ENCODE measurements around the gene ADAMTS8.

ADAMTS8 gene

DNA sequence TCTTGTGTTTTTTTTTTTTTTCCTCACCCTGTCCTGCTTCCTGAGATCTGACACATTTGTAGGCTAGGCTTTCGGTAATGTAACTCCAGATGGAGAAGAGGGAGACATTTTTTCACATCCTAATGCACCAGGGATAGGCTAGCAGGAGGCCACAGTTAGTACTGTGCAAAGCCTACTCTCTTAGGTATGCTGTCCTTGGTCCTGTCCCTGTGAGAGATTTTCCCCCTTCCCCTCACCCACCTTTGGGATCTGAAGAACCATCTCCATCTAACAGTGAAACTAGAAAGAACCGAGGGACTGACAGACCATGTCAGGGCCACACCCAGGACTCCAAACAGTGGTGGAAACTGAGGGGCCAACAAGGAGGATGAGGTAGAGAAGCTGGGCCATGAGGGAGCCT, 29.2 kb downstream of the ADAMTS8 start:
- DNase-seq (ENCODE audit: low read depth in 3 of 3): no peak

DNA sequence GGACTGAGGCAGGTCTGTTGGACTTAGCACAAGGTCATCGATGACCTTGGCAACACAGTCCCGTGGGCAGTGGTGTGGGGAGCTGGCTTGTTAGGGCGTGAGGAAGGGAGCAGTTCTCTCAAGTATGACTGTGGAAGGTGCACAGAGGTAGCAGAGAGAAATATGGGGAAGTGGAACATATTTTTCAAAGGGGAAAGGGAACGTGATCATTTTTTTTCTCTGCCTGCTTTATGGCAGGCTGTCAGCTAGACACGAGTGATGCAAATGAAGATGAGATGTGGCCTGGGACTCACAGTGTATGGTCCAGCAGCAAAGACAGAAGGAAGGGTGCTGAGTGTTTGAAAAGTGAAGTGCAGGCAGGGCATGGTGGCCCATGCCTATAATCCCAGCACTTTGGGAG, 30.6 kb downstream of the ADAMTS8 start:
- no peak for DNase-seq (ENCODE audit: low read depth in 3 of 3)

DNA sequence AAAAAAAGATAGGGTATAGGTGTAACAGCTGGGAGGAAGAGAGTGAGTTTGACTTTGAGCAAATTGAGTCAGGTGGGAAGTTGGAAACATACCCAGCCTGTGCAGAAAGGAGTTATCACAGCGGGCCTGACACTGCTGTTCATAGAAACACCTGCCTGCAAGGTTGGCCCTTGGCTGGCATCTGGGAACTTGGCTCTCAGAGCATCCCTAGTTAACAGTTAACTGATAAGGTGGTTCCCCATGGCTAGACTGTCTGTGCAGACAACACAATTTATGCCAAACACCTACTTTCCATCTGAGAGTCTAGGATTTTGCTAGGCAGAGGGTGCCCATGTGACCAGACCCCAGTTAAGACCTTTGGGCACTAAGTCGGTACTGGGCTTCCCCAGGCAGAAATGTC, 31.4 kb downstream of the ADAMTS8 start:
- DNase-seq (ENCODE audit: low read depth in 3 of 3): no peak

DNA sequence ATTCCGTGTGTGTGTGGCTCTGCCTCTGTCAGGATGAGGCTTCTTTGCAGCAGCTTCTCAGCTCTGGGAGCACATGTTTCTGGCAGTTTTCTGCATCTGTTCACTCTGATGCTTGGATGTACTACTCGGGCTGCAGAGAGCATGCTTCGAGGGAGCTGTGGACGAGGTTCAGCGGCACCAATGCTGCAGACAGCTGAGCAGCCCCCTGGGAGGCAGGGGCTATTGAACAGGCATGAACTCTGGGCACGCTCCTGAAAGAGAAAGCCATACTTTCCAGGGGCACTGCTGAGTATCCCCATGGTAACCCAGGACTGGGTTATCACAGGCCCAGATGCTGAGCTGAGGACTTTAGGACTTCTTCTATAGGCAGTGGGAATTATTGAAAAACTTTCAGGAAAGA, 33.8 kb downstream of the ADAMTS8 start:
- DNase-seq (ENCODE audit: low read depth in 3 of 3): no peak

GRCh38 chr11:130391711-130392110, 36.7 kb downstream of the ADAMTS8 start:
- no peak for DNase-seq (ENCODE audit: low read depth in 3 of 3)

- DNase-seq (ENCODE audit: low read depth in 3 of 3): no peak
Measured at GRCh38 chr11:130390071-130390758, 38.2 kb downstream of the ADAMTS8 start.

GRCh38 chr11:130389335-130389935, 39.0 kb downstream of the ADAMTS8 start:
- no peak for DNase-seq (ENCODE audit: low read depth in 3 of 3)

DNA sequence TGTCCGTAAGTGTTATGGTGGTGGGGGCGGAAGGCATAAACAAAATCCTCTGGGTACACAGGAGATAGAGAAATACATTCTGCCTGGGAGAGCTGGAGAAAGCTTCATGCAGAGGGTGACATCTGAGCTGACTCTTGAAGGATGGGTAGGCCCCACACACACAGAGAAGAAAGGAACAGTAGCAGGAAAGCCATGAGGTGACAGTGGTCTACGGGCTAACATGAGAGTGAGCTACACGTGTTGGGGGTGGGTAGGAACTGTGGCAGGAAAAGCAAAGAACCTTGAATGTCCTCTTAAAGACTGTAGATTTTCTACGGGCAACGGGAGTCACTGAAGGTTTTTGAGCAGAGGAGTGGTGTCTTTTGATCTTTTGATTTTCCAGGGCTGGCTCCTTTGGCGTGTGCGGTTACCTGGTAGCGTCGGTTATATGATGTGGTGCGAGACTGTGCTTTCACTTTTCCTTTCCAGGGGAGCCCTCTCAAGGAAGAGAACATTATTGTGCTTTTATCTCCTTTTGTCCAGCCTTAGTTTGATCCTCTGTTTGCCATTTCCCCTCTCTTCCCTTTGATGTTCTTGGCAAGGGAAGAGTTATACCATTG, 39.7 kb downstream of the ADAMTS8 start:
- DNase-seq (ENCODE audit: low read depth in 3 of 3): no peak

- DNase-seq (ENCODE audit: low read depth in 3 of 3): no peak
Measured at GRCh38 chr11:130386056-130386455, 42.4 kb downstream of the ADAMTS8 start.

DNA sequence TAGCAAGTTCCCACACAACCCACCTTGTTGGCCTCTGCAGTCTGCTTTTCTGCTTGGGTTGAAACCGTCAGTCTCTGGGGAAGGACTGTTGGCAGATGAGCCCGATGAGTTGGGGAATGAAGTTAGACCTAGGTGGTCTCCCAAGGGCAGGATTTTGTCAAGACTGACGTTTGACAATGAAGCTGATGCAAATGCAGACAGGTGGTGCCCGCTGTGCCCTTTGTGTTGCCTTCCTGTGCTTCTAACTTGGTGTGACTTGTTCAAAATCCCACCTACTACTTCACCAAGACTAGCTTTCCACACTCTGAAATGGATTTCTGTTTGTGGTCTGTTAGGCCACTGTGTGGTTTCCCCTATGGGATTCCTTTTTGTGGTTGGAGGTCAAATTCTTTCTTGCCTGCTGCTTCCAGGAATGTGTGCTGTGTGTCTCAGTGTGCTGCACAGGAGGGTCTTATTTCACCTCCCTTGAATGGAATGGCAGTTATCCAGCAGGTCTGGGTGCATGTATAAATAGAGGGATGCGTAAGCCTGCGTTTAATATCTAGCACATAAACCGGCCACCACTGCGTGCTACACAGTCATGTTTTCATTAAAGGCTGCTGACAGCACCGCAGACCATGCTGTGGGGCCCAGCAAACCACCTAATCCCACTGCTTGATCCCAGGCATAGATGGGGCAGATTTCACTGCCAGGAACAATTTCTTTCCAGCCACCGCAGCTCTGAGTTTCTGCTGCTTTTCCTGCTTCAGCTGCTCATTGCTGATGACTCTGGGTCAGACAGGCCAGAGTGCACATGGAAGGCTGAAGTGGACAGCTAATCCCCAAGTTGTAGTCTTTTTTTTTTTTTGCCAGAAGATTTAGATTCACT, 44.8 kb downstream of the ADAMTS8 start:
- DNase-seq (ENCODE audit: low read depth in 3 of 3): no peak

DNA sequence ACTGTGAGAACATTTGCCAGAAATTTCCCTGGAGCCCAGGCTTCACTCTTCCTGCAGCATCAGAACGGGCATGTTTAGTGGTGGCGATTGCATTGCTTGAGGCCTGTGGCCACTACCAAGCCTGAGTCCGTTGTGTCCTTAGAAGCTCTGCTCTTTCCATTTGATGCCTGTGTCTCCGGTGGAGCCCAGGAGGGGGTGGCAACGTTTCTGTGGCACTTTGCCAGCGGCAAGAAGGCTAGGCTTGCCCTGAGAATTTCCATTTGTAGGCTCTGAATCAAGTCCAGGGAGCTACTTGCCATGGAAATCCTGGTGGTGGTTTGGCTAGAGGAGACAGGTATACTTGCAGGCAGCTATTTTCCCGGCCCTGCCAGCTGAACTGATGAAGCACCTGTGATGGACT, 47.1 kb downstream of the ADAMTS8 start:
- no peak for DNase-seq (ENCODE audit: low read depth in 3 of 3)

GRCh38 chr11:130380778-130381177, 47.6 kb downstream of the ADAMTS8 start:
- no peak for DNase-seq (ENCODE audit: low read depth in 3 of 3)

- no peak for DNase-seq (ENCODE audit: low read depth in 3 of 3)
Measured at GRCh38 chr11:130379276-130379675, 49.1 kb downstream of the ADAMTS8 start.

DNA sequence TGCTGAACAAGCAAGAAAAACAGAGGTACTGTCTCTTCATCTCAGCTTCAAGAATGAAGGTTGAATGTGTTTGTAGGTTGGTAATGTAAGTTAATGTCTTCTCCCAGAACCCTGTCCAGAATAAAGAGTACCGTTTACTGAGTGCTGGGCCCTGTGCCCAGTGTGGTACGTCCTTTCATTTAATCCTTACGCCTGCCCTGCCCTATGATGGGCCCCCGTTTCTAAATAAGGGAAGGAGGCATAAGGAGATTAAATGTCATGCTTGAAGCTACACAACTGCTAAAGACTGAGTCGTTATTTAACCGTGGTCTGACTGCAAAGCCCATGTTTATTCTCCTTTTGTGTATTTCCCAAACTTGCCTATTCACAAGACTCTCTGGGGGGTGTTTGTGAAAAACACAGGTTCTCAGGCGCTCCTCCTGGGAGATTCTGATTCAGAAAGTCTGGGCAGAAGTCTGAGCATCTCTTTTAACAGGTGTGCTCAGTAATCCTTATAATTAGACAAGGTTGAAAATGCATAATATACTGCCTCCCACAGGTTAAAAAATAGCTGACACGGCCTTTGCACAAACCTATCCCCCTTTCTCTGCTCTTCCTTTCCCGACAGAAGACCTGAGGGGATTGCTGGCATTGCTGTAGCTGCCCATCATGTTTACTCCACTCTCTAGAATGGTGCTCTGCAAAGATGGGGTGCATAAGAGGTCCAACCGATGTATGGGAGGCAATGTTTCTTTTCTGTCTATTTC, 57.4 kb downstream of the ADAMTS8 start:
- DNase-seq (ENCODE audit: low read depth in 3 of 3): no peak

- no peak for DNase-seq (ENCODE audit: low read depth in 3 of 3)
Measured at GRCh38 chr11:130369713-130370112, 58.7 kb downstream of the ADAMTS8 start.

GRCh38 chr11:130369141-130369691, 59.2 kb downstream of the ADAMTS8 start:
- DNase-seq (ENCODE audit: low read depth in 3 of 3): no peak

GRCh38 chr11:130359419-130359818, 69.0 kb downstream of the ADAMTS8 start:
- DNase-seq (ENCODE audit: low read depth in 3 of 3): no peak

- DNase-seq (ENCODE audit: low read depth in 3 of 3): no peak
Measured at GRCh38 chr11:130358398-130358797, 70.0 kb downstream of the ADAMTS8 start.

Measured in stimulated activated CD4-positive, alpha-beta T cell treated with anti-CD3 and anti-CD28 coated beads, TNF-alpha, amount 100 ng/mL, for 24 hours (primary cell).